ENCODE results near the gene CLRN1. TPM values are rescaled to one million over a fixed set of nuclear protein-coding genes. Genes with fewer than 3 reads are reported as not detected.

CLRN1 gene
- total and polyA plus RNA-seq, 2 donors (not counting 1 experiment from before 2014, with no cell fraction given): not detected

DNA sequence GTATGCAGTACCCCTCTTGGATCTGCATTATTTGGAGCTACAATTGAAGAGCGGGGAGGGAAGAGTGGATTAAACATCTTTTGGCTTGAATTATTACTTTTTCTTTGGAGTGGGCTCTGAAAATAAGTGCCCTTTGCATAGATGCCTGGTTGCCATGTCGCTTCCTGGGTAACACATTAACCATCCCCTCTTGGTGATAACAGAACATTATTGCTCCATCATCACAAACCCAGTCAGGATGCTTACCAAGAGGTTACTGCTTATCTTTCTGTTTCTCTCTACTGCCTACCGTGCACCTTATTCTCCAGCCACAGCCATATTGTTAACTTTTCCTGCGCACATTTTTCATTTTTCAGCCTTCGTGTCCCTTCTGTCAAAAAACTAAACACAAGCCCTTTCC is 42.7 kb upstream of the CLRN1 start:
- Histone ChIP-seq H3K9ac (ENCODE audit: insufficient read depth, low read length) (no peak overlapping the region), H4K20me1 (ENCODE audit: control insufficient read depth, extremely low read depth, insufficient read depth, low read length) (no peaks in the 10 kb centered on the region), H3K79me2 (ENCODE audit: control insufficient read depth, insufficient read depth, low read length) (no peaks in the 10 kb centered on the region), H3K4me3 (replicated peaks in 1 of 4; ENCODE audit: control extremely low read depth in 1 of 4, insufficient read depth in 1 of 4, low read depth in 3 of 4, low read length in 4 of 4) (no peak overlapping the region), H3K36me3 (ENCODE audit: control insufficient read depth, insufficient read depth, low read length) (no peaks in the 10 kb centered on the region), H3K27ac (ENCODE audit: insufficient read depth, low read length) (no peak overlapping the region), H3K4me1 (ENCODE audit: control insufficient read depth, extremely low read depth, insufficient read depth, low read length) (no peaks in the 10 kb centered on the region), H3K9me3 (ENCODE audit: control insufficient read depth, insufficient read depth, low read depth, low read length) (no peaks in the 10 kb centered on the region), H3K4me2 (ENCODE audit: extremely low read depth, insufficient read depth, low read length) (no peak overlapping the region), H2AFZ (ENCODE audit: low read length) (no peak overlapping the region), H3K27me3 (ENCODE audit: control insufficient read depth, insufficient read depth, low read length) (no peaks in the 10 kb centered on the region)
- TF ChIP-seq, protein P1, sequence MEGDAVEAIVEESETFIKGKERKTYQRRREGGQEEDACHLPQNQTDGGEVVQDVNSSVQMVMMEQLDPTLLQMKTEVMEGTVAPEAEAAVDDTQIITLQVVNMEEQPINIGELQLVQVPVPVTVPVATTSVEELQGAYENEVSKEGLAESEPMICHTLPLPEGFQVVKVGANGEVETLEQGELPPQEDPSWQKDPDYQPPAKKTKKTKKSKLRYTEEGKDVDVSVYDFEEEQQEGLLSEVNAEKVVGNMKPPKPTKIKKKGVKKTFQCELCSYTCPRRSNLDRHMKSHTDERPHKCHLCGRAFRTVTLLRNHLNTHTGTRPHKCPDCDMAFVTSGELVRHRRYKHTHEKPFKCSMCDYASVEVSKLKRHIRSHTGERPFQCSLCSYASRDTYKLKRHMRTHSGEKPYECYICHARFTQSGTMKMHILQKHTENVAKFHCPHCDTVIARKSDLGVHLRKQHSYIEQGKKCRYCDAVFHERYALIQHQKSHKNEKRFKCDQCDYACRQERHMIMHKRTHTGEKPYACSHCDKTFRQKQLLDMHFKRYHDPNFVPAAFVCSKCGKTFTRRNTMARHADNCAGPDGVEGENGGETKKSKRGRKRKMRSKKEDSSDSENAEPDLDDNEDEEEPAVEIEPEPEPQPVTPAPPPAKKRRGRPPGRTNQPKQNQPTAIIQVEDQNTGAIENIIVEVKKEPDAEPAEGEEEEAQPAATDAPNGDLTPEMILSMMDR (conservative IDR thresholded peaks at IDR 0.05 in 1 of 2, IDR thresholded peaks at IDR 0.05 in 1 of 2; ENCODE audit: low read depth in 1 of 2, low read length in 2 of 2): no peak
- TF ChIP-seq EZH2 (IDR thresholded peaks at IDR 0.05; ENCODE audit: low read length, missing control alignments): no peak
- DNase-seq (ENCODE audit: low read depth in 2 of 2): no peak

DNA sequence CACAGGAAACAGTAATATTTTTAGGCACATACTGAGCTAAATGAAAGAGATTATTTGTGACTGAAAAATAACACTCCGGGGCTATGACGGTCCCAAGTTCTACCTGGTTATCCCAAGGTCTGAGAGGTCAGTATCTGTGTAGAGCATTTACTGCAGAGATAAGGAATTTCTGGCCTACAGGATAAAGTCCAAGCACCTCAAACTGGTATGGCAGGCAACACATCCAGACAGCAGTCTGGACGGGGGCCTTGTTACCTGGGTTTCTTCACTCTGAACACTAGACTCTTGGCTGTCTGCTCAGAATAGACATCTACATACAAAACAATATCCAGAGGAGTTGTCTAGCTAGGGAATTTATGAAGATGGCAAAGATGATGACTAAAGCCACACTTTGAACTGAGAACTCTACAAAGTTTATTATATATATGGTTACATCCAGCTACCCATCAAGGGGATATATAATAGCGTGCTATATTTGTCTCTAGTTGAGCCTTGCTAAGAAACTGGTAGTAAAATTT is 42.0 kb upstream of the CLRN1 start:
- Histone ChIP-seq H3K36me3 (ENCODE audit: control insufficient read depth, insufficient read depth, low read length) (no peaks in the 10 kb centered on the region), H2AFZ (ENCODE audit: low read length) (no peak overlapping the region), H3K4me1 (ENCODE audit: control insufficient read depth, extremely low read depth, insufficient read depth, low read length) (no peaks in the 10 kb centered on the region), H3K27ac (ENCODE audit: insufficient read depth, low read length) (no peak overlapping the region), H3K79me2 (ENCODE audit: control insufficient read depth, insufficient read depth, low read length) (no peaks in the 10 kb centered on the region), H3K4me2 (ENCODE audit: extremely low read depth, insufficient read depth, low read length) (no peak overlapping the region), H3K27me3 (ENCODE audit: control insufficient read depth, insufficient read depth, low read length) (no peaks in the 10 kb centered on the region), H3K4me3 (replicated peaks in 1 of 4; ENCODE audit: control extremely low read depth in 1 of 4, insufficient read depth in 1 of 4, low read depth in 3 of 4, low read length in 4 of 4) (no peak overlapping the region), H3K9me3 (ENCODE audit: control insufficient read depth, insufficient read depth, low read depth, low read length) (no peaks in the 10 kb centered on the region), H3K9ac (ENCODE audit: insufficient read depth, low read length) (no peak overlapping the region), H4K20me1 (ENCODE audit: control insufficient read depth, extremely low read depth, insufficient read depth, low read length) (no peaks in the 10 kb centered on the region)
- no peak for DNase-seq (ENCODE audit: low read depth in 2 of 2)
- TF ChIP-seq, protein P1 (conservative IDR thresholded peaks at IDR 0.05 in 1 of 2, IDR thresholded peaks at IDR 0.05 in 1 of 2; ENCODE audit: low read depth in 1 of 2, low read length in 2 of 2): no peak
- no peak for TF ChIP-seq EZH2 (IDR thresholded peaks at IDR 0.05; ENCODE audit: low read length, missing control alignments)

DNA sequence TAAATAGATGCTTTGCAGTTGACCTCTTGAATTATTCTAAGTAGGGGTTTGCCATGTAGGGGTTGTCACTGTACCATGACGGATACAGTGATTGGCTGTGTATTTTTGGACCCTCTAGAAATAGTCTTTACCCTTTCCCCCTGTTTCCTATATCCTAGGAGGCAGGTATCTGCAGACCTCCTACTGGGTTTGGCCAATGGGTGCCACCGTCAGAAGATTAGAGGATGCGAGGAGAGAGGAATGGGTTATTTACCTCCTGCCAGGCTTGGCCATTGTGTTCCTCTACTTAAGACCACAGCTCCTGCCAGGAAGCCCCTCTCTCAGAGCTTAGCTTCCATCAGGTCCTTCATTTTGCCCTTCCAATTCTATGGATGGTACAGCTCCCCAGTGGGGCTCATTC is 40.2 kb upstream of the CLRN1 start:
- Histone ChIP-seq H3K9me3 (ENCODE audit: control insufficient read depth, insufficient read depth, low read depth, low read length) (no peaks in the 10 kb centered on the region), H3K9ac (ENCODE audit: insufficient read depth, low read length) (no peak overlapping the region), H3K4me2 (ENCODE audit: extremely low read depth, insufficient read depth, low read length) (no peak overlapping the region), H3K4me1 (ENCODE audit: control insufficient read depth, extremely low read depth, insufficient read depth, low read length) (no peaks in the 10 kb centered on the region), H3K4me3 (replicated peaks in 1 of 4; ENCODE audit: control extremely low read depth in 1 of 4, insufficient read depth in 1 of 4, low read depth in 3 of 4, low read length in 4 of 4) (no peak overlapping the region), H3K27ac (ENCODE audit: insufficient read depth, low read length) (no peak overlapping the region), H2AFZ (ENCODE audit: low read length) (no peak overlapping the region), H3K79me2 (ENCODE audit: control insufficient read depth, insufficient read depth, low read length) (no peaks in the 10 kb centered on the region), H4K20me1 (ENCODE audit: control insufficient read depth, extremely low read depth, insufficient read depth, low read length) (no peaks in the 10 kb centered on the region), H3K36me3 (ENCODE audit: control insufficient read depth, insufficient read depth, low read length) (no peaks in the 10 kb centered on the region), H3K27me3 (ENCODE audit: control insufficient read depth, insufficient read depth, low read length) (no peaks in the 10 kb centered on the region)
- TF ChIP-seq EZH2 (IDR thresholded peaks at IDR 0.05; ENCODE audit: low read length, missing control alignments): no peak
- TF ChIP-seq, protein P1 (conservative IDR thresholded peaks at IDR 0.05 in 1 of 2, IDR thresholded peaks at IDR 0.05 in 1 of 2; ENCODE audit: low read depth in 1 of 2, low read length in 2 of 2): no peak
- no peak for DNase-seq (ENCODE audit: low read depth in 2 of 2)

All from fibroblast of lung (primary cell).